Gastrocnemius medialis (tissue), 4 donors: ENCODE data around the gene ARHGAP28. TPM values are rescaled to one million over a fixed set of nuclear protein-coding genes. Genes with fewer than 3 reads are reported as not detected.
A peak's percentile ranks its signal among the peaks of the same experiment; 100 is the strongest.

Experiments
- ATAC-seq, 2 donors: fragments of 150-250 bp; one replicate each; pipeline ENCODE4 v1.9.1; 2016
- DNase-seq, 2 donors: peaks; one replicate each; pipeline ENCODE4 v3.0.0-alpha.2; 2019
- H3K27ac ChIP-seq, 4 donors: fragments of 200-600 bp; sonication (generic); 1 replicate in 1 of 4; 2 replicates in 3 of 4; pipeline ENCODE4 v1.5.1; 2016 to 2018; ENCODE audit warnings: mild to moderate bottlenecking in 2 of 4, moderate library complexity in 1 of 4
- H3K27me3 ChIP-seq, 3 donors: fragments of 200-600 bp; sonication (generic) in 2 of 3; 1 replicate in 1 of 3; 2 replicates in 2 of 3; pipeline versions ENCODE4 v1.5.1 to v1.6.0; 2016 to 2019; ENCODE audit warnings: mild to moderate bottlenecking in 1 of 3, moderate library complexity in 1 of 3
- H3K36me3 ChIP-seq, 2 donors: fragments of 200-600 bp; sonication (generic) in 1 of 2; one replicate each; pipeline ENCODE4 v1.5.1; 2017 to 2018
- H3K4me1 ChIP-seq, 2 donors: fragments of 200-600 bp; sonication (generic) in 1 of 2; one replicate each; pipeline ENCODE4 v1.5.1; 2016 to 2017; ENCODE audit warnings: mild to moderate bottlenecking in 2 of 2
- H3K4me3 ChIP-seq, 4 donors: fragments of 200-600 bp; sonication (generic) in 3 of 4; 1 replicate in 1 of 4; 2 replicates in 3 of 4; pipeline ENCODE4 v1.5.1; 2016 to 2019; ENCODE audit warnings: mild to moderate bottlenecking in 2 of 4
- H3K9me3 ChIP-seq, 3 donors: fragments of 200-600 bp; sonication (generic) in 2 of 3; 1 replicate in 1 of 3; 2 replicates in 2 of 3; pipeline ENCODE4 v1.5.1; 2016 to 2019
- CTCF ChIP-seq, 5 experiments: fragments of 450-650 bp in 3 of 5; fragments of 200-600 bp in 2 of 5; sonication (generic) in 2 of 5; IDR thresholded peaks in 4 of 5; conservative IDR thresholded peaks in 1 of 5; 1 replicate in 4 of 5; 2 replicates in 1 of 5; pipeline ENCODE4 v1.5.1; 2016 to 2019; ENCODE audit warnings: antibody characterized with exemption in 5 of 5, mild to moderate bottlenecking in 3 of 5, moderate library complexity in 3 of 5
- POLR2A ChIP-seq, 2 donors: fragments of 450-650 bp; IDR thresholded peaks; one replicate each; pipeline ENCODE4 v1.6.1; 2017; ENCODE audit warnings: antibody characterized with exemption in 2 of 2, mild to moderate bottlenecking in 2 of 2, moderate library complexity in 2 of 2
- in situ Hi-C, 4 donors: fragments of 200-750 bp; cut with MboI; loops; one replicate each; pipeline versions ENCODE4 v1.15.0 to v1.8.0; 2017; ENCODE audit warnings: low sequenced_read_pairs in 4 of 4
- intact Hi-C: fragments of 100-400 bp; cut with DNase I; formaldehyde crosslinking; loops from one replicate; pipeline ENCODE4 v1.15.1; 2023; ENCODE audit warnings: low total_unique reads
- total RNA-seq, 4 donors: library from RNA; depleted of rRNA; stranded (reverse); fragments of >200 nt; gene quantifications; one replicate each; pipeline versions ENCODE4 v1.1.0 to v1.2.3, GENCODE V29; 2016

The ARHGAP28 gene
- total RNA-seq, 4 donors from 2014 or later, result 4.6 to 17.9 (median 6.2) TPM

GRCh38 chr18:6738622-6739021, 9.1 kb downstream of the ARHGAP28 start:
- Histone ChIP-seq H3K4me3 (no peak overlapping the region), H3K36me3 (no peaks in the 10 kb centered on the region), H3K4me1 (peaks cover 15 to 61% of the 10 kb centered on the region in 2 donors), H3K9me3 (no peaks in the 10 kb centered on the region), H3K27me3 (no peaks in the 10 kb centered on the region), H3K27ac (peak overlapping the region; percentile 23 to 85 (median 54))
- intact Hi-C loops, result no loop called here
- ATAC-seq, result no peak
- DNase-seq, result no peak
- in situ Hi-C loops, result no loop called here
- no peak for TF ChIP-seq CTCF (IDR thresholded peaks at IDR 0.05 in 4 of 5, conservative IDR thresholded peaks at IDR 0.05 in 1 of 5)

- TF ChIP-seq CTCF (IDR thresholded peaks at IDR 0.05 in 4 of 5, conservative IDR thresholded peaks at IDR 0.05 in 1 of 5), result no peak
- no peak for TF ChIP-seq POLR2A (IDR thresholded peaks at IDR 0.05)
- Histone ChIP-seq H3K4me1 (peaks cover 24 to 72% of the 10 kb centered on the region in 2 donors), H3K27me3 (no peaks in the 10 kb centered on the region), H3K9me3 (no peaks in the 10 kb centered on the region), H3K4me3 (no peak overlapping the region), H3K36me3 (no peaks in the 10 kb centered on the region), H3K27ac (peak overlapping the region; percentile 80 to 85 (median 82))
- peak; percentile 40 to 61 for DNase-seq
- peak; percentile 94 to 96 for ATAC-seq
- intact Hi-C loops (loop anchor here (10.0 kb wide), 2 partner anchors 494 to 1874 kb away; partner anchors contain the start of gene LRRC30), in situ Hi-C loops (no loop called here)
These were observed 11.7 kb downstream of the ARHGAP28 start for GRCh38 chr18:6741232-6741663.

GRCh38 chr18:6741786-6742185, 12.3 kb downstream of the ARHGAP28 start:
- in situ Hi-C loops, result no loop called here
- Histone ChIP-seq H3K4me1 (peaks cover 29 to 78% of the 10 kb centered on the region in 2 donors), H3K36me3 (no peaks in the 10 kb centered on the region), H3K4me3 (no peak overlapping the region), H3K9me3 (no peaks in the 10 kb centered on the region), H3K27ac (peak overlapping the region; percentile 80 to 85 (median 82)), H3K27me3 (no peaks in the 10 kb centered on the region)
- TF ChIP-seq CTCF (IDR thresholded peaks at IDR 0.05 in 4 of 5, conservative IDR thresholded peaks at IDR 0.05 in 1 of 5), result no peak
- TF ChIP-seq POLR2A (IDR thresholded peaks at IDR 0.05), result no peak
- intact Hi-C loops, result loop anchor here (10.0 kb wide), 2 partner anchors 493 to 1873 kb away; partner anchors contain the start of gene LRRC30
- no peak for DNase-seq
- no peak for ATAC-seq

GRCh38 chr18:6743999-6744398, 14.5 kb downstream of the ARHGAP28 start:
- intact Hi-C loops, result loop anchor here (10.0 kb wide), 2 partner anchors 491 to 1871 kb away; partner anchors contain the start of gene LRRC30
- in situ Hi-C loops, result no loop called here
- peaks cover 23 to 80% of the 10 kb centered on the region in 2 donors for H3K4me1 ChIP-seq

More at GRCh38 chr18:6743999-6744398, 14.5 kb downstream of the ARHGAP28 start:
- no peaks in the 10 kb centered on the region for H3K27me3 ChIP-seq
- ATAC-seq, result no peak
- no peaks in the 10 kb centered on the region for H3K9me3 ChIP-seq
- peak overlapping the region in 3 of 4 donors; percentile 2 to 85 (median 2) for H3K27ac ChIP-seq
- H3K4me3 ChIP-seq, result no peak overlapping the region
- DNase-seq, result no peak
- no peak for TF ChIP-seq CTCF (IDR thresholded peaks at IDR 0.05 in 4 of 5, conservative IDR thresholded peaks at IDR 0.05 in 1 of 5)
- no peak for TF ChIP-seq POLR2A (IDR thresholded peaks at IDR 0.05)
- H3K36me3 ChIP-seq, result no peaks in the 10 kb centered on the region
